GM21526 (cell line): ENCODE measurements around the gene PANX1.

ENCODE experiments used
- ATAC-seq: cut with Tn5 transposase; IDR thresholded peaks from one replicate; pipeline ENCODE4 v1.9.1; 2021; ENCODE audit warnings: moderate library complexity; ENCODE audit not compliant: unreplicated experiment, low FRiP score

PANX1 gene

DNA sequence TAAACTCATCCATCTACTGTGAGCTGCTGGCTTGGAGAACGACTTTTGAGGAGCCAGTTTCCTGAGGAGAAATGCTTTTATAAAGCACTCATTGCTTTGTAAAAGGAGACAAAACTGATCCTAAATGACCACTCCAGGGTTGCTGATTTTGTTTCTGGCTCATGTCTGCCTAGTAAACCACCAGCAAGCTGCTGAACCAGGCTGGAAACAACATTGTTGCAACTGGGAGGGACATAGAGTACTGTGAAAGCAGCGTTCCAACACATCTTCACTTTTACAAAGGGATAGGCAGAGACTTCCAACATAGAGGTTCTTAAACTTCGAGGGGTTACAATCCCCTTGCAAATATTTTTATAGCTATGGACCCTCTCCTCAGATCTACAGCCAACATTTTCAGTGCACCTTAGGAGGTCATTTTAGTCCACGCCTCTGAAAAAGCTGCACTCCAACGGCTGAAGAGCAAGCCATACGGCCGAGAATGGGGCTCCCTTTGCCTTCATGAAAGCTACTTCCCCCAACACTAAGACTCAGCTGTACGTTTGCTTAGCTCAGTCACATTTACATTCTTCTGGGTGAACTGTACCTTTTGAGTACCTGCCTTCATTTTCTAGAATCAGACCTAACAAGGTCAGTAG, 54.7 kb downstream of the PANX1 start:
- ATAC-seq: no peak

DNA sequence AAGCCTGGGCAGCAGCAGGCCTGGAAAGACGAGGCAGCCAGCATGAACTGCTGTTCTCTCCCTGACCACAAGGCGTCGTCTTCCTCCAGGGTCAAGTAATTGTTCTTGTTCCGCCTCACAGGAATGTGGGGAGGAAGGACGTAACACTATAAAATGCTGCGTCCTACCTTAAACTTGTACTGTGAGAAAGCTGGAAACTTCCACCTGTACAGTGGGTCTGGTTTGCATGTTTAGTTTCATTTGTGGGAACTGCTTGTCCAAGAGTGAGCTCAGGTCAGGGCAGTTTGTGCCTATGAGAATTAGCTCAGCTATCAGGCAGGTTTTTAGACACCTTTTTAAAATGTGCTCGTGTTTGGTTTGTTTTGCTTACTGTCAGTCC, 55.2 kb downstream of the PANX1 start:
- ATAC-seq: peak; percentile 69

DNA sequence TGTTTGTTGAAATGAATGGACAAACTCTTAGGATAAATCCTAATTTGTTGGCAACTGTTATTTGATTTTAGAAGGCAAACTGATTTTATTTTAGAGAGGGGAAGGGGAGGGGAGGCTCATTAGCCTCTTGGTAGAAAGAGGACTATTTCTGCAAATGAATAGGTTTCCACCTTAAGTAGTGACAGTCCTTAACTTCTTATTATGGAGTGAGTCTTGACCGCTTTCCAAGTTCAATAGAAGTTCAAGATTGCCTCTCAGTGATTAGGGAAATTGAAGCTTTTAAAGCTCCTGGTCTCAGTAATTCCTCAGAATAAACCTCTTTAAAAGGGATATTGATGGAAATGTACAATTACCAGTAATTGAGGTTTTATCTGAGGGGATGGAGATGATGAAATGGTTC, 55.7 kb downstream of the PANX1 start:
- no peak for ATAC-seq

DNA sequence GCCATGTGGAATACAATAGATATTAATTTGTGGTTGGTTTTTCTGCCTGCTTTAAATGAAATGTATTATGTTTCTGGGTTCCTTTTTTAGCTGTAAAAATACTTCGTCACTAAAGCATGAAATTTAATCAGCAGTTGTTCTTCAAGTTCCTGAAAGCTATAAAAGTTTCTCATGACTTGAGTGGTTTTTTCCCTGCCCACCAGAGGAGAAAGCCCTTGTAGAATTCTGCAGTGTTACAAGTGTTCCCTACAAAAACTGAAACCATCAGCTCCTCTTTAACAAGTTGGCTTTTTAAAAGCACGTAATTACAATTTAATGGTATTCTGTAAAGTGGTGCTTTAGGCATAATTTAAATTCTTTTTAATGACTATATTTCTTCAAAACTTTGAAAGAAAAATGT, 56.2 kb downstream of the PANX1 start:
- no peak for ATAC-seq

DNA sequence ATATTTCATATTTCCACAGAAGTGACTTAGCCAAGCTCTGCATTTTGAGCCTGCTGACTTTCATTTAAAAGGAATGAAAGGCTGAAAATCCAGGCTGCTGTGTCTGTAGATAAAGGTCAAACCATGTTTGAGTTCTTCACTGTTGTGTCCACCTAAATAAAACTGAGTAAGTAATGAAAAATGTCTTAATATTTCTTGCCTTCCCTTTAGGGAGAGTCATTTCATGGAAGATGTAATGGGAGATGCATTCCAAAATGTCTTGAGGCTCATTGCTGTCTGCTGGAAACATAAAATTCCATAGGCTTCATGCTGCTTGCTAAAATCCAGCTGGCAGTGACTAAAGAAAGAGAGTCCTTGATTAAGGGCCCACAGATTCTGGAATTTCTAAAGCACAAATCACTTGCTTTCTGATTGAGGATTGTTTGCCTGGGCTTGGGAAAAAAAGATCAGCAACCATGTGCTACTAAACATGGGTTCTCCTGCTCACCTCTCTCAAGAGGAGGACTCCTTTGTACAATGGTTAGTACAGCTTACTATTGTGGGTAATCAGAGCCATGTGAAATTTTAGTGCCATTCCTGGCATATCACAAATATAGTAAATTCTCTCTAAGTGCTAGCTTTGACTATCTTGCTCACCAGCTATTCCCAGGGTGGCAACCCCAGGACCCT, 56.9 kb downstream of the PANX1 start:
- no peak for ATAC-seq

DNA sequence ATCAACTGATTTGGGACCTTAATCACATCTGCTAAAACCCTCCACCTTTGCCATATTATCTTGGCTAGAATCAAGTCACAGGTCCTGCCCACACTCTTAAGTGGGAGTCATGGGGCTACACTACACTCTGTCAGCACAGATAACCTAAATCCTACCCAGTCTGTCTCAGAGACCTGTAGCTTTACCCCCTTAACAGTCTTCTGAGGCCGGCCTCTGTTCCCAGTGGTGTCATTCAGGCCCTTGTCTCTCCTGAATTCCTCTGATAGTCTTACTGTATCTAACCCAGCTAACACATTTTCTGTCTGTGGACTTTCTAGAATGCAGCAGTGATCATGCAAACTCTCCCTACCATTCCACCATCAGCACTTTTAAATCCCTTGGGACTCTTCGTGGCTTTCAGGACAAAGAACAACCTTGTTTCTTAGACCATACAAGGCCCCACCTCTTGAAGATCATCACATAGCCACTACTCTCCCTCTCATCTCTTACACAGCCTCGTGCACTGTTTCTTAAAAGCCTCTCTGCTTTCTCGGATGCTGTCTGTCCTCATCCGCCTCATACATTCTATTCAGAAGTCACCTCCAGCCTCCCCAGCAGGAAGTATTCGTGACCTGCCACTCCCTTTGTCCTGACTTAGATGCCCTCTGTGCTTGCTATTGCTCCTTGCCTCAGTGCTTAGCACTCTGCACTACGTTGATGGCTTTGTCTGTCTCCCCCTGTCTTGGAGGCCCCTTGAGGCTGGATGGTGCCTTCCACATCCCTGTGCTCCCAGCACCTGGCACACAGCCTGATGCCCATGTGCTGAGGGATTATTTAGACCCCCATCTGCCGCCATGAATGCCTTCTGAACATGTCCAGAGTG, 57.9 kb downstream of the PANX1 start:
- ATAC-seq: no peak

DNA sequence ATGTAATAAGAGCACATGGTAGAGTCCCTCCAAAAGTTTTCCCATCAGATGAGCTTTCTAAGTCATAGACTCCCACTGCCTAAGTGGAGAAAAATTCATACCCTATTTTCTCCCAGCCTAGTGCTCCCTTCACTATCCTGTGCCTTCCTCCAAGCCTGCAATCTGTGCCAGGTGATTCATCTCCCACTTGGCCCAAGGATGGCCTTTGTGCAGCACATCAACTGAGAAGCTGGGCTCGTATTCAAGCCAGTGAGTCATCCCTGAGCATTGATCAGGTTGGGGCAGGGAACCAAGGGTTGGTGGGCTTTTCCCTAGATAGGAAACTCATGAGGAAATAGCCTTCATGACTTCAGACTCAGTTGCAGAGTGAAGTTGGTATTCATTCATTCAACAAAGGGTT, 64.6 kb downstream of the PANX1 start:
- ATAC-seq: no peak

DNA sequence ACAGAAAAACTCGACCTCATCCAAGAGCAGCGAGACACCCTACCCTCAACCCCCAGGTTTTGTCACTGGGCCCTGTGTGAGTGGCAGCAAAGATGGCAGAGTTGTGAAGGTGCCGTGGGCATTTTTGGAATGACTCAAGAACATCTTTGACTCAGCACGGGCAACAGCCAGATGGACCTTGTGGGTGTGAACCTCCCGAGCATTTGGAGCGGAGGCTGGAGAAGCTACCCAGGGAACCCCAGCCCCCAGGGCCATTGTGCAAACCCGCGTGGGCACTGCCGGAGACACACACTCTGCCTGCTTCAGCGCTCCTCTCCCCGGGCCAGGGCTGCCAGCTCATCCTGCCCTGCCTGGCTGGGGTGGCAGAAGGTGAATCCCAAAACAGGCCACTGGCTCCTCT, 66.1 kb downstream of the PANX1 start:
- ATAC-seq: no peak

DNA sequence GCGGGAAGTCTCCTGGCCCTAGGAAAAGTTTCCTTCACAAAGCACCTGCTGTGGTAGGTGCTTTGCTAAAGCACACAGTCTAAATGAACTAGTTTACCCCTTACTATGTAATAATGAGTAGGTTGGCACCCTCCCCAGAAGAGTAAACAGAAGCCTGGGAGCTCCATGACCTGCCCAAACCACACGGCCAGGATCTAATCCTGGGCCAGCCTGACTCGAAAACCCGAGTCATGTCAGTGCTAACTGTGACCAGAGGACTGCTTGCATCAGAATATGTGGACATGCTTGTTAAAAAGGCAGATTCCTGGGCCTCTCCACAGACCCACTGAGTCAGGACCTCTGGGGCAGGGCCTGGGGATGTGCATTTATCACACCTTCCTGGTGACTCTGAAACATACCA, 67.7 kb downstream of the PANX1 start:
- ATAC-seq: no peak

DNA sequence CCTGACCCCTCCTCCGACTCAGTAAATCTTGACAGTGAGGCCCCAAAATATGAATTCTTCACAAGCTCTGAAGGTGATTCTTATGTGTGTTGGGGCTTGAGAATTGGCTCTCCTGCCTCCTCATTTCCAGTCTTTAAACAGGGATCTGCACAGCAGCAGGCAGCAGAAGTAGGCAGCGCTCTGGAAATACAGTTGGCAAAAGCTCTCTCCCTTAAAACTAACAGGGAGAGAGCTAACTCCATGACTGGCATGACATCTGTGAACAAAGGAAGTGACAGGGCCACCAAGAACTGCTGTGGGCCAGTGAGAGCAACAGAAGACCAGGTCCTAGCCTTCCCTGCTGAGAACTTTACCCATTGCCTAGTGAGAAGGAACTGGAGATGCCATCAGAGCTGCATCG, 70.1 kb downstream of the PANX1 start:
- ATAC-seq: no peak

DNA sequence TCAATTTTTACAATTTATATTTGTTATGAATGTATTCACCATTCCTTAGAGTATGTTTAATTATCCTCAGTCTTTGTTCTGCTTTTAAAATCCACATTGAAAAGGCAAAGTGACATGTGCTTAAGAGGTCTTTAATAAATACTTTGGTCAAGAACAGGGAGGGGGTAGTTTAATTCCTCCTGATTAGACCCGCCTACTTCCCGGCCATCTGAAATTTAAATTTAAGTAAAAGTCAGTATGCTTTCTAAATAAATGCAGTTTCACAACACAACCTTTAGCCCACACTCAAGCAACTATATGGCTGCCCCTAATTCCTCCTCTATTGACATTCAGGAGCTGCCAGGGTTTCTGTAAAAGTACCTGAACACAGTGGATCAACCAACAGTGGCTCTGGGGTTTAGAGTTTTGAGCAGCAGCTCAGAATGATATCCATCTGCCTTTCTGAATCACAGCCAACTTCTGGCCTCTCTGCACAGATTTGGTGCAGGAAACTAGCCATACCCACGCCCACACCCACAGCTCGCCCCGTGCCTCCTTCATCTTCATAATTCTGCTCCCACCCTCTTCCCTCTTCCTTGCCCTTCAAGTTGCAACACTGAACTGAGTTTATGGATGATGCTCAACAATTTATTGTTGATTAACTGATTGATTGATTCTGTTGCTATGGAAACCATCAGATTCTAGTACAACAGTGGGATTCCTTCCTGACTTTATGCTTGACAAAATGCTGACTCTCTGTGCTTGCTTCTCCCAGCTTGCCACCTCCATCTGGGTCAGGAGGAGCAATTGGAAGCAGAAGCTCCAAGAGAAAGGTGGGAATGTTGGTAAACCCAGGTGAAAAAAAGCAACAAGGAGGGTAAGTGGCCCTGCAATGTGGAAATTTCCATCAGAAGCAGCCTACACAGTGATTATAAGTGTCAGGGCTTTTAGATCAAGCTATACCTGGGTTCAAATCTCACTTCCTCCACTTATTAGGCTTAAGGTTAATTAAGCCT, 70.8 kb downstream of the PANX1 start:
- ATAC-seq: no peak

DNA sequence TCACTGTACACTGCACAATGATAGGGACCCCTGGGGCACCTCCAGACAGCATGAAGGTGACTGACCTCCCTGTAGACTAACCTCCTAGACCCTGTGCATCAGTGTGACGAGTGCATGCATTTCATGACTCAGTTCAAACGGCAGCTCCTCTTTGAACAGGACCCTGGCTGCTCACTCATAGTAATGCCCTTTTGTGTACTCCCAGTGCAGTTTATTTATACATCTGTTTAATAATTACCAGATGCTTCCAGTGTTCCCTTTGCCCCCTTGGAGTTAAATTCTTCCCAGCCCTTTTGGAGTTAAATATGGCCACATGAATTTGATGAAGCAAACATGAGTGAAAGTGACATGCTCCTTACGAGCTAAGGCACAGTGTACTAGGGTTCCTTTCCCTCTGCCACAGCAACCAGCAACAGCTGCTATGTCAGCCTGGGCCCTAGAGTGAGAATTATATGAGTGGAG, 72.4 kb downstream of the PANX1 start:
- no peak for ATAC-seq

DNA sequence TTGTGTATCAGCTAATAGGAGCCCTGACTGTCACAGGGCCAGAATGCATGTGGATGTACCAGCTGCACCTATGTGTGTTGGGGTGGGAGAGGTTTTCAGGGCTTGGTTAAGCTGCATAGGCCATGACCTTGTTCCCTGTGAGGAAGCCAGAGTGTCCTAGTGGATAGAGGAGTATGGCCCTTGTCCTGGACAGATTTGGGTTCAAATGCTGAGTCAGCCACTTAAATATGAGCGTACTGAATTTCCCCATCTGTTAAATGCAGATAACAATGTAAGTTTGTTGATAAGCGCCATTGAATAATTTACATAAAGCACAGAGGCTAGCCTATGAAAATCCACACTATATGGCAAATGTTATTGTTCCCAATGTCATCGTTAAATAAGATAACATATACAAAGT, 74.4 kb downstream of the PANX1 start:
- ATAC-seq: no peak

DNA sequence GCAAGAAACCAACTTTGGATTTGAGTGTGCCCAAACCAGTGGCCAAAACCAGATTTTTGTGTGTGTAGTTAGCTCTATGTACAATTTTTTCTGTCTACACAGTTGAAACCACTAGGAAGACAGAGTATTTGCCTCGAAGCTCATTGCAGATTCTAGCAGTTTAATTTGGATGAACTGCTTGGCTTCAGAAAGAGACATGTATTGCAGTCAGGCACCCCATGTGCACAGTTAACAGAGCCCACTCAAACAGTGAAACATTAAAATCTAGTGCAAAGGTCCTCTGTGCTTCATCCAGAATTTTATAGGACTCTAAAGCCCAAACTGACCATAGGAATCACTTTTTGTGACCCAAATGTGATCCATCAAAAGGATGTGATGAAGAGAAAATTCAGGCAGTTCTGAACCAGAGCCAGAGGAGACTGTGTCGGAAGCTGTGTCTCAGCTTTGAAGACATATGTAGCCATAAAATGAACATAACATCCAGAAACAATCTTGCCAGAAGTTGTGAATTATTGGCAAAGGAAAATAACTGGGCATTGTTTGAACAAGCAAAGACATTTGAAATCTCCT, 82.7 kb downstream of the PANX1 start:
- ATAC-seq: no peak

DNA sequence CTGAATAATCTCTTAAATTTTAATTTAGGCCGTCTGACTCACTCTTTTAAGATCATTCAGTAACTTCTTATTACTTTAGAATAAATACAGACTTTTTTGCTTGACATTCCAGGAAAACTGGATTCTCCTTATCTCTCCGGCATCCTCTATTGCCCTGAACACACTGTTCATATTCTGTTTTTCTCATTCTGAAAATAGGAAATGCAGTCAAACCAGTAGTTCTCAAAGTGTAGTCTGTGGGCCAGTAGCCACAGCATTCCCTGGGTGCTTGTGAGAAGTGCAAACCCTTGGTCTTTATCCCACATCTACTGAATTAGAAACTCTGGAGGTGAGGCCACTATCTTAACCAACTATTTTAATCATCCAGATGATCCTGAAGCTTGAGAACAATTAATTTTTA, 84.3 kb downstream of the PANX1 start:
- ATAC-seq: no peak

DNA sequence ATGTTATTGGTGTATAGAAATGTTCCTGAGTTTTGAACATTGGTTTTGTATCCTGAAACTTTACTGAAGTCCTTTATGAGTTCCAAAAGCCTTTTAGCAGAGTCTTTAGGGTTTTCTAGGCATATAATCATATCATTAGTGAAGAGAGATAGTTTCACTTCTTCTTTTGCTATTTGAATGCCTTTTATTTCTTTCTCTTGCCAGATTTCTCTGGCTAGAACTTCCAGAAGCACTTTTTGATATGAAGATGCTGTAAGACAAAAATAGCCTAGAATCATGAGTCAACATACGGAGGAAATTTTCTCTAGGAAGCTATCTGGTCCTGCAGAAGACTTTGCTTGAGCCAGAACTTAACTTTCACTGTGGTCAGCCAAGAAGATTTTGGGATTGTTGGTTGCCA, 89.1 kb downstream of the PANX1 start:
- no peak for ATAC-seq

DNA sequence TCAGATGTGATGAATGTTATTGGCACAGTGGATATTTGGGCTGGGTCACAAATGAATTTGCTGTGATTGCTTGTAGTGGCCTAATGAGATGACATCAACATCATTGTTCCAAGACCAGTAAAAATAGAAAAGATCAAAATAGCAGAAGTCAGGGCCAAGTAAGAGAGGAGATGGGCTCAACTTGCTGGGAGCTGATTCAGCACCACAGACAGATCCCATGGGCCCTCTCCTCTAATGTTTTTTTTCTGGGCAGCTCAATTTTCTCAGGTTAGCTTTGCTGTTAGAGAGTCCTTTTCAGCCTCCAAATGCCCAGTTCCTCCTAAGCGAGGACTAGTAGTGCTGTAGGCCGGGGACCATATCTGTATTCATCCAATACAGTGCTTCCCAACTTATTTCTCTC, 89.7 kb downstream of the PANX1 start:
- no peak for ATAC-seq

DNA sequence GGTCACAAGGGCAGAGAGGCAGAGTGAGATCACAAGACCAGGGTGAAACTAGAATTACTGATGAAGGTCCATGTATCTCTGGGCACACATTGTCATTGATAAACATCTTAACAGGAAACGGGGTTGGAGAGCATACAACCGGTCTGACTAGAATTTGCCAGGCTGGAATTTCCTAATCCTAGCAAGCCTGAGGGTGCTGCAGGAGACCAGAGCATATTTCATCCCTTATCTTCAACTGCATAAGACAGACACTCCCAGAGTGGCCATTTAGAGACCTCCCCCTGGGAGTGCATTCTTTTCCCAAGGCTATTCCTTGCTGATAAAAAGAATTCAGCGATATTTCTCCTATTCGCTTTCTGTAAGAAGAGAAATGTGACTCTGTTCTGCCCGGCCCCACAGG, 91.1 kb downstream of the PANX1 start:
- ATAC-seq: no peak

DNA sequence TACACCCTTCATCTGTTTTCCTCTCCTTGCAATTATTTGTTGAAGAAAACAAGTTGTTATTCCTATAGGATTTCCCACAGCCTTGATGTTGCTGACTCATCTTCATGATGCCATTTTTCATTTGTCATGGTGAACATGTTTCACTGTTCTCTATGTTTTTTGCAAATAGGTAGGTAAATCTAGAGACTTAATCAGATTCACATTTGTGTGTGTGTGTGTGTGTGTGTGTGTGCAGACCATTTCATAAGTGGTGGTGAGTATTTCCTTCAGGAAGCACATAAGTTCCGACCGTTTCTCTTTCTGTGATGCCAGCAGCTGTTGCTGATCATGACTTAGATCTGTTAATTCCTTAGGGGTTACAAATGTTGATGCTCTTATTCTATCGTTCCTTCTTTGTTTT, 95.4 kb downstream of the PANX1 start:
- no peak for ATAC-seq
